Hippocampal formation (tissue), 2 donors: Measurements from ENCODE around the gene OTUD1.

ENCODE experiments used
- DNase-seq, 2 donors: peaks; one replicate each; lab custom pipeline; 2025; lab: John Stamatoyannopoulos, UW

OTUD1 gene

DNA sequence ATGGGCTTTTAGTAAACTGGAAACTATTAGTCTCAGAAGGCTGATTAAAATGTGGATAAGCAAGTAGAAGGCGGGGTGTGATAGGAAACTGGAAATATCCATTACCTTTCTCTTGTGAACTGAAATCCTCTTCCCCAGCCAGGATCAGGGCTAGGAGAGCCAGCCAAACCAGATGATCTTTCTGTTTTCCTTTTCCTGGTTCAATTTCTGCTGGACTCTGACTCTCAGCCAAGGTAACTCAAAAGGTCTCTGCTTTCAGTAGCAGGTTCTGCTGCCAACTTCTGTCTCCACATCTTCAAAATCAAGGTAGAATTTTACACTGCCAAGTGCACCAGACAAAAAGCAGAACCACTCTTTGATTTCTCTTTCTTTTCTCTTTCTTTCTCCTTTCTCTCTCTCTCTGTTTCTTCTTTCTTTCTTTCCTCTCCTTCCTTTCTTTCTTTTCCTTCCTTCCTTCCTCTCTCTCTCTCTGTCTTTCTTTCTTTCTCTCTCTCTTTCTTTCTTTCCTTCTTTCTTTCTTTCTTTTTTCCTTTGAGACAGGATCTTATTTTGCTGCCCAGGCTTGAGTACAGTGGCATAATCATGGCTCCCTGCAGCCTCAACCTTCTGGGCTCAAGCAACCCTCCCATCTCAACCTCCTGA, 30.8 kb downstream of the OTUD1 start:
- no peak for DNase-seq

DNA sequence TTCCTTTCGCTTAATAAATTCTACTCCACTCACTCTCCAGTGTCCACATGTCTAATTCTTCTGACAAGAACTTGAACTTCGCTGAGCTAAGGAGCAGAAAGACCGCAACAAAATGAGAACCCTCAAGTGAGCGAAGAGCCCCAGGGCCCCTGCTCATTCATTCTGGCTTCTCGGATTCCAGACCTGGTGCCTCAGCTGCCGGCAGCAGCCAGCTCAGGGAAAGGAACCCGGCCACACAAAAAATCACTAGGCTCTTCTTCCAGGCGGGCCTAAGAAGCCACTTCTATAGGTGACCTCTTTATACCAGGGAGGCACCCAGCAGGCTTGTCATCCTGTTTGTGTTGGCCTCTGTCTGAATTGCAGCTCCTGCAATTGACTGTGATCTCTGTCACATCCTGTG, 33.3 kb downstream of the OTUD1 start:
- DNase-seq = no peak

DNA sequence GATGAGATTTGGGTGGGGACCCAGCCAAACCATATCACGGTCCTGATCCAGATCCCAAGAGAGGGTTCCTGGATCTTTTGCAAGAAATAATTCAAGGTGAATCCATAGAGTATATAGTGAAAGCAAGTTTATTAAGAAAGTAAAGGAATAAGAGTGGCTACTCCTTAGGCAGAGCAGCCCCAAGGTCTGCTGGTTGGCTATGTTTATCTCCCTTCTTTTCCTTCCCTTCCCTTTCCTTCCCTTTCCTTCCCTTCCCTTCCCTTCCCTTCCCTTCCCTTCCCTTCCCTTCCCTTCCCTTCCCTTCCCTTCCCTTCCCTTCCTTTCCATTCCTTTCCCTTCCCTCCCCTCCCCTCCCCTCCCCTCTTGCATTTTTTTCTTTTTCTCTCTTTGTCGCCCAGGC, 35.2 kb downstream of the OTUD1 start:
- no peak for DNase-seq

DNA sequence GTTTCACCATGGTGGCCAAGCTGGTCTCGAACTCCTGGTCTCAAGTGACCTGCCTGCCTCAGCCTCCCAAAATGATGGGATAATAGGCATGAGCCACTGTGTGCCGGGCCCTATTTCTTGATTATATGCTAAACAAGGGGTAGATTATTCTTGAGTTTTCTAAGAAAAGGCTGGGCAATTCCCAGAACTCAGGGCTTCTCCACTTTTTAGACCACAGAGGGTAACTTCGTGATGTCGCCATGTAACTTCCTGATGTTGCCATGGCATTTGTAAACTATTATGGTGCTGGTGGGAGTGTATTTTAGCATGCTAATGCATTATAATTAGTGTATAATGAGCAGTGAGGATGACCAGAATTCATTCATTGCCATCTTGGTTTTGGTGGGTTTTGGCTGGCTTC, 35.8 kb downstream of the OTUD1 start:
- no peak for DNase-seq

DNA sequence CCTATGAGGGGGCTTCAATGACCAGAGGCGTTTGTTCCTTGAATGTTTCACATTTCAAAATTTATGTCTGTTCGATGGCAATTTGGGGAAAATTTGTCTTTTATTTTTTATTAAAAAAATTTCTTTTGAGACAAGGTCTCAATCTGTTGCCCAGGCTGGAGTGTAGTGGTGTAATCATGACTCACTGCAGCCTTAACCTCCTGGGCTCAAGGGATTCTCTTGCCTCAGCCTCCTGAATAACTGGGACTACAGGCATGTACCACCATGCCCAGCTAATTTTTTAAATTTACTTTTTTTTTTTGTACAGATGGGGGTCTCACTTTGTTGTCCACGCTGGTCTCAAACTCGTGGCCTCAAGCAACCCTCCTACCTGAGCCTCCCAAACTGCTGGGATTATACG, 39.7 kb downstream of the OTUD1 start:
- no peak for DNase-seq

DNA sequence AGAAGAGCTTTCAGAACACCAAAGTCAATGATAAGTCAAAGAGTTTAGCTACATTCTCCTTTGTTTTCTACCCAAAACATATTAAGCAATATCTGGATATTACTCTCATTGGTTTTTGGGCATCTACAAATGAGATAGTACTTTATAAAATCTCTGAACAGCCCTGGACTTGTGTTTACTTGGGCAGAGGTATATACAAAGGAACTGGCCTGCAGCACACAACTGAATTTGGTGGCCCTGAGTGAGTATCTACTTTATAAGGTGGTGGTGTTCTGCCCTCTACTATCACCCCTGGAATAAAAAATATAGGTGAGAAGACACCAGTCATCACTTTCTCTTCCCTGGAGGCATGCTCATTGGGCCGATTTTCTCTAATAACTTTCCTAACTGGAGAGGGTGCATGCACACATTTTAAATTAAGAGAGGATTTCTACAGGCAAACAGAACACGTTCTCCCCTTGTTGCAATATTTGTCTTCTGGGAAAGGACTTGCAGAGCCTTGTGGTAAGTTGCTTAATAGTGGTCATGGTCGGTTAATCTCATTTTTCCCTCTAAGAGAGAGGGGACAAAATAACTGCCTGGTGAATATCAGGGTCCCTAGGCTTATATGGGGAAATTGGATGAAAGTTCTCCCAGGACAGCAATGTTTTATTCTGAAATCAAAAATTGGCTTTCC, 41.1 kb downstream of the OTUD1 start:
- DNase-seq = no peak

DNA sequence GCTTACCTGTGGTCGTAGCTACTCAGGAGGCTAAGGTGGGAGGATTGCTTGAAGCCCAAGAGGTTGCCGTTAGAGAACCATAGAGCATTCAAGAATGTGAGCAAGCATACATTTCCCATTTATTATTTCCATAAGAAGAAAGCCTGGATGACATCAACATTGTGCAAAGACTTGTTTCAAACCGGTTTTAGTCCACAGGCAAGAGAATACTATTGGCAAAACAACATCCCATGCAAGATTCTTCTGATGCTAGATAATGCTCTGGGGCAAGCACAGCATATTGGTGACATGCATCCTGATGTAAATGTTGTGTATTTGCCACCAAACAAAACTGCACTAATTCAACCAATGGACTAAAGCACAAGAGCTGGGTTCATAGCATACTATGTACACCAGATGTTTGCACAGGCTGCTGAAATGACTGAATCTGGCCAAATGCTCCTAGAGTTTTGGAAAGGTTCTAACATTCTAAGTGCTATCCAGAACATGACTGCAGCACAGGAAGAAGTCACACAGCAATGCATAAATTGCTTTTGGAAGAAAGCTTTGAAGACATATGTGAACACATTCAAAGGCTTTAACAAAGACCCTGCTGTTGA, 42.6 kb downstream of the OTUD1 start:
- DNase-seq = no peak

DNA sequence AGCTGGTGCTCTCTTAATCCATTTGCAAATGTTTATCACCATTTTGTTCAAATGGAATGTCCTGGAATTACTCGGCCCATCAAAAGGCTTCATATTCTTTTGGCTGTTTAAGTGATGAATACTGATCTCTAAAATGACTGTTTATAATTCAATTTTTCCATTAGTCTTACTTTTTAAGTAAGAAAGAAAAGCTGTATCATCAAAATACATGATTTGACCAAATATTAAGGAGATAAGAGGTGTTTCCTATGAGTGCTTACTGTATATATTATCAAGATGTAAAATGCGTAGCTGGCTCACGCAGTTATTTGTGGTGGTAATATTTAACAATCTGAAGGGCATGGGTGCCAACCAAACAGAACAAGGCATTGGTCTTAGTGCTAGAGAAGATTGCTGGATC, 51.2 kb downstream of the OTUD1 start:
- no peak for DNase-seq
